GM18909 (cell line): Measurements from ENCODE around the gene C19orf81.

Experiments
- ATAC-seq: cut with Tn5 transposase; IDR thresholded peaks from one replicate; pipeline ENCODE4 v1.9.1; 2021; ENCODE audit warnings: mild to moderate bottlenecking; ENCODE audit not compliant: unreplicated experiment, poor library complexity

C19orf81 gene

GRCh38 chr19:50705422-50706019, 56.3 kb downstream of the C19orf81 start:
- ATAC-seq = no peak

- no peak for ATAC-seq
Observed at GRCh38 chr19:50706387-50706786, 57.1 kb downstream of the C19orf81 start.

GRCh38 chr19:50708179-50708879, 59.1 kb downstream of the C19orf81 start:
- no peak for ATAC-seq
